NCI-H2227 (cell line): ENCODE measurements around the gene PSMD6.

Experiments used
- DNase-seq: peaks from one replicate; lab custom pipeline; 2025; ENCODE audit not compliant: unreplicated experiment; lab: John Stamatoyannopoulos, UW

Gene PSMD6

DNA sequence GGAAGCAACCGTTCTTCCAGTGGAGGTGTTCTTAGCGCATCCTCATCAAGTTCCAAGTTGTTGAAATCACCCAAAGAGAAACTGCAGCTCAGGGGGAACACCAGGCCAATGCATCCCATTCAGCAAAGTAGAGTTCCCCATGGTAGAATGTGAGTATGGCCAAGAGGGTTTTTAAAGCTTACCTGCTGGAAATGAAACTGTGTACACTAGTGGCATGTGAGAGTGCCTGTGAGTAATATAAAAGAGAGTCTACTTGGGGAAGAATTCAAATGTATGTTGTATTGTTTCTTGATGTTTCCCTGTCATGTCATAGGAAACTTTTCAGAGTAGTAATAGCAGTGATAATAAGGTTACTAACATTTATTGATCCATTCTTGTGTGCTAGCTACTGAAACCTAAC, 43.3 kb downstream of the PSMD6 start:
- no peak for DNase-seq

GRCh38 chr3:63979093-63979885, 44.0 kb downstream of the PSMD6 start:
- no peak for DNase-seq

DNA sequence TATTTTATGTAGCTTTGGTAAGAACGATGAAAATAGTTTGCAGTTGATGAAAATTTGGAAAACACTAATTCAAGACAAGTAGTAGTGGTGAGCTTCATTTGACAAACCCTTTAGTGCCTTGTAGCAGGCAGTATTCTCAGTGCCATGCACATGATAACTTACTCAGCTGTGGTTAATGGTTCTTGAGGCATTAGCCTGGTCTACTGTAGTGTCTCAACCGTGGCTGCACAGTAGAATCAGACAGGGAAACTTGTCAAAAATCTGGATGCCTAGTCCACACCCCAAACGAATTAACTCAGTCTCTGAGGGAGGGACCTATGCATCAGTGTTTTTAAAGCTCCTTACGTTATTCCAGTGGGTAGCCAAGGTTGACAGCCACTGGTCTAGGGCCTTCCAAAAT, 45.4 kb downstream of the PSMD6 start:
- no peak for DNase-seq

- no peak for DNase-seq
These were observed 46.5 kb downstream of the PSMD6 start for GRCh38 chr3:63976872-63977200.

DNA sequence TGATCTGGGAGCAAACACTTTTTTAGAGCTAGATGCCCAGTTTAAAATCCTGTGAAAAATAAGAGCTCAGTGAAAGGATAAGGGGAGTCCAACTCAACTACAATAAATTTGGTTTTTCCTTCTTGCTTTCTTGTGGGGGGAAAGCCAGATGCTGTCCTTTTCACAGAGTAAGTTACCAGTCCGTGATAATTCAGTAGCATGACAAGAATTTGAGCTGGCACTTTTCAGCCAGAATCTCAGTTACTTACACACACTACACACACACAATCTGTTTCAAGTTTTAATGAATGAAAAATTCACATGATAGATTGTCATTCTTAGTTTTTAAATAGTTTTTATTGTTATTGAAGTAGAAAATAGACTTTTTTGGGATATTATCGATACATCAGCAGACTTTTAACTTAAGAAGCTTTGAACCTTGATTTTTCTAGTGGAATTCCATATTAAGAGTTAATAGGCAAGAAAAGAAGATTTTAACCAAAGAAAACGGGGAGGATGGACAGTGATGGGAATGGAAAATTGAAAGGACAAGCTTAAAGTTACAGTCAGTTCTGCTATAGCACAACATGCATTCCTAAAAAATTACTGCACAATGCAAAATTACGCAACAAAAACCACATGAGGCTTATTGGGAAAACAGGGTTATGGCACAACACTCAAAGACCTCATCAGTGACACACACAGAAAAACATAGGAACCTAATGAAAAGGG, 47.0 kb downstream of the PSMD6 start:
- DNase-seq, result no peak

GRCh38 chr3:63975723-63976122, 47.6 kb downstream of the PSMD6 start:
- no peak for DNase-seq

DNA sequence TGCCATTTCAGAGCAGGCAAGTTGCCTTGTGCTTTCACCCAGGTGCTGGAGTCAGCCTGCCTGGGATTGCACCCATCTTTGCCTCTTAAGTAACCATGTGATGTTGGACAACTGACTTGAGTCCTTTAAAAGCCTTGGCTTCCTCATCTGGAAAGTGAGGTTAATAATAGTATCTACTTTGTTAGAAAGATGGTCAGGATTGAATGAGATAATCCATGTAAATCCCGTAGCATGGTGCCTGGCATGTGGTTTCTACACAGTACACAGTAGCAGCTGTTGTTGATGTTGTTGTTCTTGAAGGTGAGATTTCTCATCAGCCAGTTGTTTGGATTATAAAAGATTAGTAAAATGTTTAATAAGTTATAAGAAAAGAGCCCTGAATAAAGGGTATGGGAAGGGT, 48.8 kb downstream of the PSMD6 start:
- no peak for DNase-seq

GRCh38 chr3:63973406-63973805, 49.9 kb downstream of the PSMD6 start:
- DNase-seq, result no peak

- no peak for DNase-seq
These were observed 50.3 kb downstream of the PSMD6 start for GRCh38 chr3:63972987-63973386.

- no peak for DNase-seq
These were observed 51.1 kb downstream of the PSMD6 start for GRCh38 chr3:63972196-63972595.

DNA sequence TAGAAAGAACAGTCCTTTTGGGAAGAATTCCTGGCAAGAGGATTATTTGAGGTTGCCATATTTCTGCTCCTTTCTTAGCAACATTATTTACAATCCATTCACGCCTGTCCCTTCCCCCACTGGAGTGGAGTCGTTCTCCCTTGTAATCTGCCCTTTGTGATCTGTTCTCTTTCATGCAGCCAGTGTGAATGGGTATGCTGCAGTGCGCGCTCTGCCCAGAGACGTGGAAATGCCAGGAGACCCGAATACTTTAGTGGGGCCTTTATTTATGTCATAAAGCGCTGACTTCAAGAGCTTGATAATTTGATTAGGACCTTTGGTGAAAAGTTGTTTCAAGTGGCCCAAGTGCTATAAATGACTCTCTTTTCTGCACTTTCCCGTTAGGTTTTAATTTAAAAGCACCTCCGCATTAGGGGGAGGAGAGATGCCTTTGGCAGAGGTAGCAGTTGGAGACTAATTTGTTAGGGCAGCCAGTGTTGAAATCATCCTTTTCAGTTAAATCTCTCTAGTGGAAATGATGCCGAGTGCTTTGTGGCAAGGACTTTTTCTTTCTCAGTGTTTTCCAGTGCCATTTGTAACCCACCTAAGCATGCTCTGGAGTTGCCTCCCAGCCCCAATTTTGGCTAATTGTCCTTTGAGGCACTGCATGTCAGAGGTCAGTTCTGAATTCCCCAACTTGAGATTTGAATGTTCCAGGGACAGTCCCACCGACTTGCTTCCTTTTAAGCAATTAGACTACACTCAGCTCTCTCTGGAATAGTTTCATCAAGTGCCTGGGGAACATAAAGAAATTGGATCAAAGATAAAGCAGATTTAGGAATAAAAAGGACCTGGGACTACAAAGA, 52.4 kb downstream of the PSMD6 start:
- peak; percentile 15 for DNase-seq

GRCh38 chr3:63969876-63970275, 53.4 kb downstream of the PSMD6 start:
- no peak for DNase-seq

DNA sequence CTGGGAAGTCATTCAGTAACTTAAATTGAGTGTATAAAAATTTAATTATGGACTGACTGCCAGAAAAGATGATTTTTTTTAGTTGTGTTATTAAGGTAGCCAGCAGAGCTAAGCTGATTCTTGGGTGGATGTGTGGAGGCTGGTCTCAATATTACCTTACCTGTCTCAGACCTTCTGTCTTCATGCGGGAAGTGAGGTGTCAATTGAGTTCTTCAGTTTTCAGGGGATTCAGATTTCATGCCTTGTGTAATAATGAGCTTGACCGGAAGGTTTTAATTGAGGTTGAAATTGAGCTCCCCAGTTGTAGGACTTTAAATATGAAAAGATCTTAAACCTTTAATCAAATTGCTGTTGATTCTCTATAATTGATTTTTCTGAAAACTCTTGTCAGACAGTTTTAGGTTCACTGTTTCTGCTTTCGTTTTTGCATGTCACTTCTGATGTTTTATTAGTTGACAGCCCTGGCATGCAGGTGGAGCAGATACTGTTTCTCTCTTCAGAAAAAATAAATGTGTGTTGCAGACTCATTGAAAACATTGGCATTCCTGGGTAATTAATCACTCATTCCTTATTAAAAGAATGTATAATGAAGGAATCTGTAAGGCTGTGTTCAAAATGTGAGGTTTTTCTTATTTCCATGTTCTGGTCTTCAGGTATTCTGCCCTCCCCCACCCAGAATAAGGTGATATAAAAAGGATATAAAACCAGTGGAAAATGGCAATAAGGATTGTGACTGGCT, 54.5 kb downstream of the PSMD6 start:
- DNase-seq, result no peak

- DNase-seq, result no peak
These were observed 55.4 kb downstream of the PSMD6 start for GRCh38 chr3:63967675-63968611.

DNA sequence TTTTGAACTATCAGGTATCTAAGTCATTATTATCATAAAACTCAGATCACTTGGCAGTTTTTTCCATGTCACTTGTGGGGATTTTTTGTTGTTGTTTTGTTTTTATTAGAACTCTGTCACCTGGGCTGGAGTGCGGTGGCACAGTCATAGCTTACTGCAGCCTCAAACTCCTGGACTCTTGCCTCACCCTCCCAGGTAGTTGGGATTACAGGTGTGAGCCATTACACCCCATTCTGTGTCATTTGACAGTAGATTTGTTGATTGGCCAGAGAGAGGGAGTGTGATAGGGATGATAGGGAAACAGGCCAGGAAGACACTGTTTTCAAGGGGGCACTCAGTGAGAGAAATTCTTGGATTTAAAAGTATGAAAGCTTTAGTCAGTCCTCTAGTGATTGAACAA, 56.4 kb downstream of the PSMD6 start:
- no peak for DNase-seq

GRCh38 chr3:63966007-63966406, 57.3 kb downstream of the PSMD6 start:
- DNase-seq, result no peak

DNA sequence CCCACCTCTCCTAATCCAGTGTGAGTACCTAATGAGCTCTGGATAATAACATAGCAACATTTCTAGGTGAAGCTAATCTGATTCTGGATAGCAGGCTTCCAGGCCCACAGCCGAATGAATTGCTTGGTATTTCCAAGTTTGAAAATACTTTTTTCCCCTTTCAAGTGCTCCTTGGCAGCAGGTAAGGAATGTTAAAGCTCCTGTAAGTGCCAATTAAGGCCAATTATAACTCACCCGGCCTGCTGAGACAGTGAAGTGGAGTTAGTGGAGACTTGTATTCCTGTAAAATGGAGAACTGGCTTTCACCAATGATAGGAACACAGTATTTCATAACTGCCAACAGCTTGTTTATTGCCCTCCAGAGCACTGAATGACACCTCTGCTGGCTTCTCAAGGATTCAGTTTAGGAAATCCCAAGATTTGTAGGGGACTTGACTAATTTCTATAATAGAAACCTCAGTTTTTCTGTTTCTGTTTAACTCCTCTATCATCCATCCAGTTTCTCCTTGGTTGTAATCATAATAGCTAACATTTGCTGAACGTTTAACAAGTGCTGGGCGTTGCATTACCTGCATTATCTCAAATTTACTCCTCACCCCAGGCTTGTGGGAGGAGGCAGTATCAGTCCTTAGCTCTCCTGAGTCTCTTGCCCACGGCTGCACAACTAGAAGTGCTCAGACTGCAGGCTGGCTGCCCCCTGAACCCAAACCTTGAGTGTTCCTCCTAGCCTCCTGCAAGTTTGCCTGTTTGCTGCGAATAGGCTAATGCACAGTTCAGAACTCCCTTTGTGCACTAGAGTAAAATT, 58.4 kb downstream of the PSMD6 start:
- DNase-seq, result peak; percentile 37

GRCh38 chr3:63963496-63963895, 59.8 kb downstream of the PSMD6 start:
- no peak for DNase-seq

DNA sequence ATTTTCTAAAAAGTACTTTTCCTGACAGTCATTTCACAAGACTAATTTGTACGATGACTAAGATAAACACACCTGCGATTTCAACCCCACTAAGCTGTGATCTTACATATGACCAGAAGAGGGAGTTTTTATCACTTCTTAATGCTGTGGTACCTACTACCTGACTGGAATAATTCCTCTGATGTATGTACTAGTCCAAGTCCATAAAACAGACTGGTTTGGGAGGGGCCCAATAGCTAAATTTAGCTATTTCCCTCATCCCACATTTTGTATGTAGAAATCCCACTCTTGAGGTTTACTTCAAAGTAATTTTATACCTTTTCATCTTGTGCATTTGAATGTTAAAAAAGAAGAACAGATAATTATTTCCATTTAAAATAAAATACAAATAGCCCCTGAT, 61.4 kb downstream of the PSMD6 start:
- peak; percentile 46 for DNase-seq
